Progenitor cell of endocrine pancreas (in vitro differentiated cells): ENCODE results near the gene CPM. TPM values are rescaled to one million over a fixed set of nuclear protein-coding genes. Genes with fewer than 3 reads are reported as not detected.

Experiments
- DNase-seq: peaks from one replicate; pipeline ENCODE4 v3.0.0; 2021; ENCODE audit warnings: low spot score; ENCODE audit not compliant: unreplicated experiment
- H3K27ac Mint-ChIP-seq: 2 replicates; pipeline ENCODE4 v1.8.0; 2021; ENCODE audit warnings: mild to moderate bottlenecking, moderate library complexity, mixed read lengths
- H3K27me3 Mint-ChIP-seq: 2 replicates; pipeline ENCODE4 v1.8.0; 2021; ENCODE audit warnings: mixed read lengths
- H3K36me3 Mint-ChIP-seq: 2 replicates; pipeline ENCODE4 v1.8.0; 2022; ENCODE audit warnings: mixed read lengths; ENCODE audit not compliant: insufficient read depth
- H3K4me1 Mint-ChIP-seq: 2 replicates; pipeline ENCODE4 v1.8.0; 2021; ENCODE audit warnings: low read depth, mixed read lengths
- H3K4me3 Mint-ChIP-seq: 2 replicates; pipeline ENCODE4 v1.8.0; 2021; ENCODE audit warnings: low read depth, mild to moderate bottlenecking, moderate library complexity, mixed read lengths
- H3K9me3 Mint-ChIP-seq: 2 replicates; pipeline ENCODE4 v1.8.0; 2021; ENCODE audit warnings: low read depth, mixed read lengths
- total RNA-seq: library from RNA; stranded (reverse); gene quantifications from 2 replicates; pipeline ENCODE4 v1.2.1, GENCODE V29; 2021
- TF ChIP-seq, protein P1 (sequence below): fragments of 200-600 bp; sonication (generic); IDR thresholded peaks from one replicate; pipeline ENCODE4 v1.5.0; 2021; ENCODE audit warnings: antibody characterized with exemption, mild to moderate bottlenecking; ENCODE audit not compliant: unreplicated experiment

The CPM gene
- total RNA-seq, 1 donor from 2014 or later: 28.0 TPM

DNA sequence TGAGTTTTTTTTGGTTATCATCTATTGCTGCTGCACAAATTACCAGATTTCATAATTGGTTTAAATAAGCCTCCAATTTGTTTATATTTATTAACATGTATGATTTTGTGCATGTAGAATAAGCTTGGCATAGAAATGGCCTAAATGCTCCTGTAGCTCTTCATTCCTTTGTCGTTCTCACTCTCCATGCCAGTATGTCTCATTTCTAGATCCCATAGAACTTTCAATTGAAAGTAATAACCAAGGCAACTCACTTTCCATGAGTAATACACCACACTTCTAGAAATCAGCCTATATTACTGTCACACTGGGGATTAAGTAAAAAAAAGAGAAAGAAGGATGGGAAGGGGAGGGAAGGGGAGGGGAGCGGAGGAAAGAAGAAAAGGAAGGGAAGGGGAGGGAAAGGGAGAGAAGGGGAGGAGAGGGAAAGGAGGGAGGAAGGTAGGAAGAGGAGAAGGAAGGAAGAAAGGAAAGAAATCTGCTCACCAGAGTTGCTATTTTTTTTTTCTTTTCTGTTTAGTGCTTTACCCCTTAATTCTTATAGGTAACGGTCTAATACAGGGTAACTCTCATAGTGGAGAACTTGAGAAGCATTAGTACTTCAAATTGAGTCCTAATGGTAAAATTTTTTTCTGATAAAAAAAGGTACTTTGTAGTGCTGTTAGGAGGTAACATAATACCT is 79.4 kb downstream of the CPM start:
- no peak overlapping the region for H3K27ac Mint-ChIP-seq
- H3K36me3 Mint-ChIP-seq: peaks cover 6% of the 10 kb centered on the region
- no peak for DNase-seq
- TF ChIP-seq, protein P1, sequence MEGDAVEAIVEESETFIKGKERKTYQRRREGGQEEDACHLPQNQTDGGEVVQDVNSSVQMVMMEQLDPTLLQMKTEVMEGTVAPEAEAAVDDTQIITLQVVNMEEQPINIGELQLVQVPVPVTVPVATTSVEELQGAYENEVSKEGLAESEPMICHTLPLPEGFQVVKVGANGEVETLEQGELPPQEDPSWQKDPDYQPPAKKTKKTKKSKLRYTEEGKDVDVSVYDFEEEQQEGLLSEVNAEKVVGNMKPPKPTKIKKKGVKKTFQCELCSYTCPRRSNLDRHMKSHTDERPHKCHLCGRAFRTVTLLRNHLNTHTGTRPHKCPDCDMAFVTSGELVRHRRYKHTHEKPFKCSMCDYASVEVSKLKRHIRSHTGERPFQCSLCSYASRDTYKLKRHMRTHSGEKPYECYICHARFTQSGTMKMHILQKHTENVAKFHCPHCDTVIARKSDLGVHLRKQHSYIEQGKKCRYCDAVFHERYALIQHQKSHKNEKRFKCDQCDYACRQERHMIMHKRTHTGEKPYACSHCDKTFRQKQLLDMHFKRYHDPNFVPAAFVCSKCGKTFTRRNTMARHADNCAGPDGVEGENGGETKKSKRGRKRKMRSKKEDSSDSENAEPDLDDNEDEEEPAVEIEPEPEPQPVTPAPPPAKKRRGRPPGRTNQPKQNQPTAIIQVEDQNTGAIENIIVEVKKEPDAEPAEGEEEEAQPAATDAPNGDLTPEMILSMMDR: no peak
- no peaks in the 10 kb centered on the region for H3K4me1 Mint-ChIP-seq
- no peaks in the 10 kb centered on the region for H3K9me3 Mint-ChIP-seq
- no peaks in the 10 kb centered on the region for H3K27me3 Mint-ChIP-seq
- H3K4me3 Mint-ChIP-seq: no peak overlapping the region

DNA sequence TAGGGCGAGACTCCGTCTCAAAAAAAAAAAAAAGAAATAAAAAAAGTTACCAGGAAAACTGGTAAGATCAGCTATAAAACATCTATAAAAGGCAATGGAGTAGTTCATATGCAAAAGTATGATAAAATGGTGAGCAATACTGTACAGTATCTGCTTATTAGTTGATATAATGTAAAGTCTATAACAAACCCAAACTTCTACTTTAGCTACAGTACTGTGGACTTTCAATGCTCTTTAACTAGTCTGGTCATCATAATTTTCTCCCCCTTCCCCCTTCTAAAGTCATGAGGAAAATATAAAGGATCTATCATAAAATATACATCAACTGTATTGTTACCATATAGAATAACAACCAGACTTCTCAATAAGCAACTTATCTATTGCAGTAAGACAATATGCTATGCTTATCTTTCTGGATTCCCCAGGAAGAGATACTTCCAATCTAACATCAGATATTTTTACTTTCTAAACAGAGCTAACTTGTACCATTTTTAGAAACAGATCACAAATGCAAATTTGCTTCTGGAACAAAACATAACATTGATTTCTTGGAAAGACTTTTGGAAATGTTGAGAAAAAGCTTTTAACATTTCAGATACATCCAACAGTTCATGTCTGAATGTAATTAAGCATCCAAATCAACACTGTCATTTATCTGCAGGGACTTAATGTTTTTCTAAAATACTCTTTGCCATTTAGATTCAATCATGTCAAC is 81.2 kb downstream of the CPM start:
- Mint-ChIP-seq H3K4me3 (no peak overlapping the region), H3K27me3 (no peaks in the 10 kb centered on the region), H3K36me3 (peaks cover 5% of the 10 kb centered on the region), H3K4me1 (no peaks in the 10 kb centered on the region), H3K9me3 (no peaks in the 10 kb centered on the region), H3K27ac (no peak overlapping the region)
- no peak for DNase-seq
- TF ChIP-seq, protein P1: no peak

DNA sequence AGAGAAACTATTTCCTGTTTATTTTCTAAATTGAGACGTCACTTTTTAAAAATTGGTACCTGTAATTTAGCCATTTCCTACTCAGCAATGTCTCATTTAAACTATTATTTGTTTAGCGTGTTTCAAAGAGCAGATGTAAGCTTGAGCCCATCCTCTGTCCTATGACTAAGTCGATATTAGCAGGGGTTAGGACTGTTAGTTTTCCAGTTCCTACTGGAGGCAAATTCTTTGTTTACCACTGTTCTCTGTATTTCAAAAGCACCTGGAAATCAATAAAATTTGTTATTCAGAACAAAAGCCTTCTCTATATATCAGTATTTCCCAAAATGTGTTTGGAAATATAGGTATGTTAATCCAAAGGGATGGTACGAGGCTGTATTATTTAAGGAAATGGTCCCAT is 82.6 kb downstream of the CPM start:
- Mint-ChIP-seq H3K27ac (no peak overlapping the region), H3K27me3 (no peaks in the 10 kb centered on the region), H3K4me3 (no peak overlapping the region), H3K36me3 (peaks cover 3% of the 10 kb centered on the region), H3K9me3 (no peaks in the 10 kb centered on the region), H3K4me1 (no peaks in the 10 kb centered on the region)
- no peak for DNase-seq
- TF ChIP-seq, protein P1: no peak

DNA sequence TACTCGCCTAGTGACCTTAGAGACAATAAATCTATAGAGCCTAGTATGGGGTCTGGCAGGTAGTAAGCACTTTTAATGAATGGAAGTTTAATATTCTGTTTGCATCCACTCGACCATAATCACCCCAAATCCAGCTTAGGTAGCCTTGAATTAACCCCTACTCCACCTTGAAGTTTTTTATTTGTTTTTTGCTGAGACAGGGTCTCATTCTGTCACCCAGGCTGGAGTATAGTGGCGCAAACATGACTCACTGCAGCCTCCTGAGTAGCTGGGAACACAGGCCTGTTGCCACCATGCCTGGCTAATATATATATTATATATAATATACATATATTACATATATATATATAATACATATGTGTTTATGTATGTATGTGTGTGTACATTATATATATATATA is 86.2 kb downstream of the CPM start:
- Mint-ChIP-seq H3K9me3 (no peaks in the 10 kb centered on the region), H3K4me3 (no peak overlapping the region), H3K27ac (no peak overlapping the region), H3K4me1 (no peaks in the 10 kb centered on the region), H3K27me3 (no peaks in the 10 kb centered on the region), H3K36me3 (peaks cover 13% of the 10 kb centered on the region)
- no peak for DNase-seq
- TF ChIP-seq, protein P1: no peak

DNA sequence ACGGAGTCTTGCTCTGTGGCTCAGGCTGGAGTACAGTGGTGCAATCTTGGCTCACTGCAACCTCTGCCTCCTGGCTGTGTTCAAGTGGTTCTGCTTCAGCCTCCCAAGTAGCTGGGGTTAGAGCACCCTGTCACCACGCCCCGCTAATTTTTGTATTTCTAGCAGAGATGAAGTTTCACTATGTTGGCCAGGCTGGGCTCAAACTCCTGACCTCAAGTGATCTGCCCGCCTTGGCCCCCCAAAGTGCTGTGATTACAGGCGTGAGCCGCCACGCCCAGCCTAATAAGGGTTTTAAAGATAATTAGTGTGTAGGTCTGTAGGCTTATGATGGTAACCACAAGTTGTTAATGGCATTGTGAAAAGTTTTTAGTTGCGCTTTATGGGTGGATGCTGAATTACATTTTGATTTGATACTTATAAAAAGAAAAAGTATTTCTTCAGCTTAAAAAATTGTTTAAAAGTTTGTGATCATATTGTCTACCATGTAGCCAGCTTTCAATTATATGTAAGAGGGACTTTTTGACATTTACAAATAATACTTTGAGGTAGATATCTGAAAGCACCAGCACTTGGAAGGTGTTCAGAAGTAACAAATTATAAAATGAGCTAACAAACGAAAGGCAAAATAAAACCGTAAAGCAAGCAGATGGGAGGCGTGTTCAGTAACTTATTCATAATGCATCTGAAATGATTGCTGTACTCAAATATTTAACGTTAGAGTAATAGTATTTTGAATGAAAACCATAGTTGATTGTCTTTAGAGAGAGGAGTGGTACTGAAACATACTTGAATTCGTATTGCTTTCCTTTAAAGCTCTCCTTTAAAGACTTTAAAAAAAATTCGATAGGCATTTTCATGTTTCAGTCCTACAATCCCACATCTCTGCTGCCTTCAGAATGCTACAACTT is 87.9 kb downstream of the CPM start:
- Mint-ChIP-seq H3K9me3 (no peaks in the 10 kb centered on the region), H3K36me3 (peaks cover 21% of the 10 kb centered on the region), H3K4me1 (no peaks in the 10 kb centered on the region), H3K27me3 (no peaks in the 10 kb centered on the region), H3K27ac (no peak overlapping the region), H3K4me3 (no peak overlapping the region)
- DNase-seq: no peak
- TF ChIP-seq, protein P1: no peak
